HG02623 (cell line): ENCODE data around the gene SLC20A1.

Experiments used
- ATAC-seq: cut with Tn5 transposase; IDR thresholded peaks from one replicate; pipeline ENCODE4 v1.9.1; 2021; ENCODE audit warnings: moderate library complexity; ENCODE audit not compliant: unreplicated experiment

SLC20A1 gene

GRCh38 chr2:112625474-112626114 is 20.1 kb upstream of the SLC20A1 start:
- no peak for ATAC-seq

- no peak for ATAC-seq
Measured at GRCh38 chr2:112626604-112627059, 19.1 kb upstream of the SLC20A1 start.

GRCh38 chr2:112627060-112628040 is 18.4 kb upstream of the SLC20A1 start:
- no peak for ATAC-seq

GRCh38 chr2:112629224-112629623 is 16.5 kb upstream of the SLC20A1 start:
- ATAC-seq: no peak

- no peak for ATAC-seq
Measured at GRCh38 chr2:112629823-112630222, 15.9 kb upstream of the SLC20A1 start.

- no peak for ATAC-seq
Measured at GRCh38 chr2:112630268-112630667, 15.5 kb upstream of the SLC20A1 start.

- no peak for ATAC-seq
Measured at GRCh38 chr2:112633708-112634107, 12.0 kb upstream of the SLC20A1 start.

GRCh38 chr2:112634153-112634873 is 11.4 kb upstream of the SLC20A1 start:
- ATAC-seq: no peak

GRCh38 chr2:112634874-112635157 is 10.9 kb upstream of the SLC20A1 start:
- ATAC-seq: no peak

- ATAC-seq: peak; percentile 92
Measured at GRCh38 chr2:112636605-112637288, 9.0 kb upstream of the SLC20A1 start.

GRCh38 chr2:112637289-112637660 is 8.5 kb upstream of the SLC20A1 start:
- no peak for ATAC-seq

GRCh38 chr2:112639936-112640335 is 5.8 kb upstream of the SLC20A1 start:
- no peak for ATAC-seq

GRCh38 chr2:112640467-112640799 is 5.3 kb upstream of the SLC20A1 start:
- no peak for ATAC-seq

GRCh38 chr2:112640800-112641675 is 4.7 kb upstream of the SLC20A1 start:
- ATAC-seq: no peak

GRCh38 chr2:112641701-112642100 is 4.0 kb upstream of the SLC20A1 start:
- no peak for ATAC-seq

- ATAC-seq: no peak
Measured at GRCh38 chr2:112642561-112642960, 3.2 kb upstream of the SLC20A1 start.

GRCh38 chr2:112642966-112643365 is 2.8 kb upstream of the SLC20A1 start:
- ATAC-seq: no peak

- no peak for ATAC-seq
Measured at GRCh38 chr2:112643488-112643887, 2.3 kb upstream of the SLC20A1 start.

- ATAC-seq: no peak
Measured at GRCh38 chr2:112644155-112644932, 1.4 kb upstream of the SLC20A1 start.

- no peak for ATAC-seq
Measured at GRCh38 chr2:112644933-112645309, 818 bp upstream of the SLC20A1 start.
